ENCODE results near the gene VPS41.

GRCh38 chr7:38781991-38782390, 127.0 kb downstream of the VPS41 start:
- no peak for TF ChIP-seq POLR2A (IDR thresholded peaks at IDR 0.05)
- TF ChIP-seq EP300 (IDR thresholded peaks at IDR 0.05), result no peak

Measured in sigmoid colon (tissue), 4 donors.